Tibial artery (tissue), 4 donors: ENCODE results near the gene LINC00632.
A peak's percentile ranks its signal among the peaks of the same experiment; 100 is the strongest.

Source experiments
- DNase-seq, 2 donors: peaks; one replicate each; pipeline ENCODE4 v3.0.0-alpha.2; 2019
- H3K27ac ChIP-seq, 2 donors: fragments of 200-600 bp; sonication (generic) in 1 of 2; 1 replicate in 1 of 2; 2 replicates in 1 of 2; pipeline ENCODE4 v1.5.1; 2018 to 2019; ENCODE audit warnings: mild to moderate bottlenecking in 1 of 2
- H3K27me3 ChIP-seq, 2 donors: fragments of 200-600 bp; sonication (generic) in 1 of 2; one replicate each; pipeline versions ENCODE4 v1.5.1 to v1.6.0; 2016 to 2019
- H3K36me3 ChIP-seq, 3 donors: fragments of 200-600 bp; sonication (generic) in 2 of 3; one replicate each; pipeline ENCODE4 v1.5.1; 2016 to 2019; ENCODE audit warnings: mild to moderate bottlenecking in 2 of 3
- H3K4me1 ChIP-seq, 4 donors: fragments of 200-600 bp; sonication (generic) in 2 of 4; 1 replicate in 3 of 4; 2 replicates in 1 of 4; pipeline ENCODE4 v1.5.1; 2016 to 2019
- H3K4me3 ChIP-seq, 2 donors: fragments of 200-600 bp; sonication (generic) in 1 of 2; 1 replicate in 1 of 2; 2 replicates in 1 of 2; pipeline ENCODE4 v1.5.1; 2018 to 2019; ENCODE audit warnings: mild to moderate bottlenecking in 2 of 2
- H3K9me3 ChIP-seq, 3 donors: fragments of 200-600 bp; sonication (generic) in 1 of 3; one replicate each; pipeline ENCODE4 v1.5.1; 2016 to 2019
- intact Hi-C: fragments of 100-400 bp; cut with DNase I; formaldehyde crosslinking; loops from one replicate; pipeline ENCODE4 v1.15.0; 2023; ENCODE audit warnings: low total_unique reads
- TF ChIP-seq, protein P1 (sequence below), 2 experiments: fragments of 200-600 bp in 1 of 2; fragments of 450-650 bp in 1 of 2; IDR thresholded peaks; one replicate each; pipeline ENCODE4 v1.5.1; 2017 to 2019; ENCODE audit warnings: antibody characterized with exemption in 2 of 2, mild to moderate bottlenecking in 1 of 2, moderate library complexity in 1 of 2

LINC00632 gene

DNA sequence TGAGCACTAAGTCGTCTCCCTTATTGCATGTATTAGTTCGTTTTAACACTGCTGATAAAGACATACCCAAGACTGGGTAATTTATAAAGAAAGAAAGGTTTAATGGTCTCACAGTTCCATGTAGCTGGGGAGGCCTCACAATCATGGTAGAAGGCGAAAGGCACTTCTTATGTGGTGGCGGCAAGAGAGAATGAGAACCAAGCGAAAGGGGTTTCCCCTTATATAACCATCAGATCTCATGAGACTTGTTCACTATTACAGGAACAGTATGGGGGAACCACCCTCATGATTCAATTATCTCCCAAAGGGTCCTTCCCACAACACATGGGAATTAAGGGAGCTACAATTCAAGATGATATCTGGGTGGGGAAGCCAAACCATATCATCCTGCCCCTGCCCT, 85.1 kb downstream of the LINC00632 start:
- no peaks in the 10 kb centered on the region for H3K4me1 ChIP-seq
- no peak overlapping the region for H3K4me3 ChIP-seq
- H3K27ac ChIP-seq: no peak overlapping the region
- H3K9me3 ChIP-seq: no peaks in the 10 kb centered on the region
- no peaks in the 10 kb centered on the region for H3K36me3 ChIP-seq
- intact Hi-C loops: no loop called here
- TF ChIP-seq, protein P1, sequence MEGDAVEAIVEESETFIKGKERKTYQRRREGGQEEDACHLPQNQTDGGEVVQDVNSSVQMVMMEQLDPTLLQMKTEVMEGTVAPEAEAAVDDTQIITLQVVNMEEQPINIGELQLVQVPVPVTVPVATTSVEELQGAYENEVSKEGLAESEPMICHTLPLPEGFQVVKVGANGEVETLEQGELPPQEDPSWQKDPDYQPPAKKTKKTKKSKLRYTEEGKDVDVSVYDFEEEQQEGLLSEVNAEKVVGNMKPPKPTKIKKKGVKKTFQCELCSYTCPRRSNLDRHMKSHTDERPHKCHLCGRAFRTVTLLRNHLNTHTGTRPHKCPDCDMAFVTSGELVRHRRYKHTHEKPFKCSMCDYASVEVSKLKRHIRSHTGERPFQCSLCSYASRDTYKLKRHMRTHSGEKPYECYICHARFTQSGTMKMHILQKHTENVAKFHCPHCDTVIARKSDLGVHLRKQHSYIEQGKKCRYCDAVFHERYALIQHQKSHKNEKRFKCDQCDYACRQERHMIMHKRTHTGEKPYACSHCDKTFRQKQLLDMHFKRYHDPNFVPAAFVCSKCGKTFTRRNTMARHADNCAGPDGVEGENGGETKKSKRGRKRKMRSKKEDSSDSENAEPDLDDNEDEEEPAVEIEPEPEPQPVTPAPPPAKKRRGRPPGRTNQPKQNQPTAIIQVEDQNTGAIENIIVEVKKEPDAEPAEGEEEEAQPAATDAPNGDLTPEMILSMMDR (IDR thresholded peaks at IDR 0.05): no peak
- DNase-seq: no peak
- no peaks in the 10 kb centered on the region for H3K27me3 ChIP-seq

DNA sequence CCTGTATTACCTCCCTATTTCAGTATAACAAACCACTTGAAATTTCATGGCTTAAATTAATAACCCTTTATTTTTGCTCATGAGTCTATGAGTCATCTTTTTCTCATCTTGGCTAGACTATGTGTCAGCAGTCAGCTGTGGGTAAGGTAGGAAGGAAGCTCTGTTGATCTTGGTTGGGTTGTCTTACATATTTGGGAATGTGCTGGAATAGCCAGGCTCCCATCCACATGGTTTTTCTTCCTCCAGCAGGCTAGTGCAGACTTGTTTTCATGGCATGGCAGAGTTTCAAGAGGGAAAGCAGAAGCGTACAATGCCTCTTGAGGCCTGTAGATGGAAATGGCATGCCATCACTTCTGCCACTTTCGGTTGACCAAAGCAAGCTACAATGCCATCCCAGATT, 89.7 kb downstream of the LINC00632 start:
- intact Hi-C loops: no loop called here
- no peak for DNase-seq
- TF ChIP-seq, protein P1 (IDR thresholded peaks at IDR 0.05): no peak
- H3K27me3 ChIP-seq: no peaks in the 10 kb centered on the region
- H3K27ac ChIP-seq: no peak overlapping the region
- H3K4me3 ChIP-seq: no peak overlapping the region
- no peaks in the 10 kb centered on the region for H3K36me3 ChIP-seq
- H3K9me3 ChIP-seq: no peaks in the 10 kb centered on the region
- no peaks in the 10 kb centered on the region for H3K4me1 ChIP-seq

DNA sequence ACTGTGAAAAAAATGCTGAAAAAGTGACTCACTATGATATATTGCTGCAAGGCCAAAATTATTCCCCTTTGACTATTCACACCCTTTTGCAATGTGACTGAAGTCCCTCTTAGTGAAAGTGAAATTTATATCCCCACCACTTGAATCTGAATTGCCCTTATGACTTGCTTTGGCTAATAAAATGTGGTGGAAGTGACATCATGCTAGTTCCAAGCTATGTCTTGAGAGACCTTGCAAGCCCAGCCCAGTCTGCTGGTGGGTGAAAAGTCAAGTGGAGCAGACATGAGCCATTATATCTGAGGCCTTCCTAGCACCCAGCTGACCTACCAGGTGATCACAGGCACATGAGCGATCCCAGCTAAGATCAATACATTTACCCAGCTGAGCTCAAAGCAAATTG, 94.7 kb downstream of the LINC00632 start:
- H3K27me3 ChIP-seq: no peaks in the 10 kb centered on the region
- peaks cover 0 to 8% (median 0%) of the 10 kb centered on the region in 3 donors for H3K9me3 ChIP-seq
- DNase-seq: no peak
- intact Hi-C loops: no loop called here
- H3K27ac ChIP-seq: no peak overlapping the region
- TF ChIP-seq, protein P1 (IDR thresholded peaks at IDR 0.05): no peak
- no peak overlapping the region for H3K4me3 ChIP-seq
- H3K36me3 ChIP-seq: no peaks in the 10 kb centered on the region
- H3K4me1 ChIP-seq: no peaks in the 10 kb centered on the region

DNA sequence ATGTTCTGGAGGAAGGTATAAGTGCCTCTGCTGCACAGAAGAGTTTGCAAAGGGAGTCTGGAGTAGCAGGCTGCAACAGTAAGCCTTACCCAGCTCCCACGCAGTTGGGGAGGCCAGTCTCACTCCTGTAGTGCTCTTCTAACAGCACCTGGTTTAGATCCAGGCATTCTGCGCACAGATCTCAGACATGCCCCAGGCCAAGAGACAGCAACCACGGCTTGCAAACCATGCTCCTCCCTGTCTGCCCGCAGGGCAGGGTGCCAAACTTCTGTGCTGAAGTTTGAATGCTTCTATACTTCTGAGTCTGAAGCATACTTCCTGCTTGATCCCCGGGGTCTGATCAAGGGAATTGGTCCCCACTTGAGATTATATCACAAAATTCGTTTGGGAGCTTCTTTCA, 106.3 kb downstream of the LINC00632 start:
- DNase-seq: no peak
- Histone ChIP-seq H3K9me3 (peaks cover 0 to 14% (median 9%) of the 10 kb centered on the region in 3 donors), H3K4me3 (no peak overlapping the region), H3K36me3 (no peaks in the 10 kb centered on the region), H3K4me1 (peaks cover 0 to 3% (median 0%) of the 10 kb centered on the region in 4 donors), H3K27ac (no peak overlapping the region), H3K27me3 (no peaks in the 10 kb centered on the region)
- intact Hi-C loops: no loop called here
- TF ChIP-seq, protein P1 (IDR thresholded peaks at IDR 0.05): no peak

DNA sequence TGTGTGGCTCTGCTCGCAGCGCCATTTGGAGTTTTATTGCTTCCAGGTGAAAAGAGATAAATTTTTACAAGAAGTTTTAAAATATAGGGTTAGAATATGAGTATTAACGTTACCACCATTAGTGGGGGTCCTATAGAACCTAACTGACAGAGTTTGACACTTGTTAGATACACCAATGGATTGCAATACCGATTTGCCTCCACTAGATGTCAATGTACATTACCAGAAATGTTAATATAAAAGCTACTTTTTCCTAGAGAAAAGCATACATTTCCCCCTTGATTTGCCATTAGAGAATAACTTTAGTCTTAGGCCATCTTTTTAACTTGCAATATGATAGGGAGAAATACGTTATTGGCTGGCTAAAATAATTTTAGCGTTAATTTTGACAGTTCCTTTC, 108.4 kb downstream of the LINC00632 start:
- Histone ChIP-seq H3K27me3 (no peaks in the 10 kb centered on the region), H3K9me3 (peaks cover 0 to under 1% (median 0%) of the 10 kb centered on the region in 3 donors), H3K36me3 (no peaks in the 10 kb centered on the region), H3K4me1 (peaks cover 0 to 3% (median 0%) of the 10 kb centered on the region in 4 donors), H3K4me3 (no peak overlapping the region), H3K27ac (no peak overlapping the region)
- TF ChIP-seq, protein P1 (IDR thresholded peaks at IDR 0.05): peak; percentile 24 to 50
- DNase-seq: no peak
- intact Hi-C loops: no loop called here

DNA sequence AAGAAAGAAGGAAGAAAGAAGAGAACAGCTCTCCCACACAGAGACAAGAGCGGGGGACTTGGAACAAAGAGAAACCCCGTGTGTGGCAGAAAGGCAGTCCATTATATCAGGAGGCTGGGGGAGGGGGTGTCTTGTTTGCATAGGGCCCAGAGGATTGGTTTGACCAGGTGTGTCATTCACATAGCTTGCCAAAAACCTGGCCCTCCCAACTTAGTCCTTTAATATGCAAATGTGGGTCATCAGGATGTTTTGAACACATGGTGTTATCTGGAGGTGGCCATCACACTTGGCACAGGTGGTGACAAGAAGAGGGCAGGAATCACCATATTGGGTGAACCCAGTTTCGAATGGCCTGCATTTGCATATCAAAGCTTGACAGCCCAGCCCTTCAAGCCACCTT, 111.7 kb downstream of the LINC00632 start:
- Histone ChIP-seq H3K4me3 (no peak overlapping the region), H3K4me1 (no peaks in the 10 kb centered on the region), H3K36me3 (no peaks in the 10 kb centered on the region), H3K9me3 (no peaks in the 10 kb centered on the region), H3K27ac (no peak overlapping the region), H3K27me3 (no peaks in the 10 kb centered on the region)
- TF ChIP-seq, protein P1 (IDR thresholded peaks at IDR 0.05): no peak
- DNase-seq: no peak
- intact Hi-C loops: no loop called here
